Mammary epithelial cell (primary cell): Measurements from ENCODE around the gene CHPF2.

Source experiments
- CTCF ChIP-seq, 2 donors: IDR thresholded peaks in 1 of 2; conservative IDR thresholded peaks in 1 of 2; 2 replicates each; pipeline ENCODE4 v1.5.1; 2011 to 2012; ENCODE audit warnings: inconsistent platforms in 2 of 2, low read length in 2 of 2, mild to moderate bottlenecking in 2 of 2, control low read depth in 1 of 2, low read depth in 1 of 2; ENCODE audit not compliant: insufficient read depth in 1 of 2; ENCODE audit errors: extremely low read depth in 1 of 2
- EZH2 ChIP-seq: IDR thresholded peaks from 2 replicates; pipeline ENCODE4 v1.6.1; 2012; ENCODE audit warnings: low read length, inconsistent platforms, borderline replicate concordance

GRCh38 chr7:151246851-151247580 is 14.7 kb downstream of the CHPF2 start:
- TF ChIP-seq CTCF (conservative IDR thresholded peaks at IDR 0.05 in 1 of 2, IDR thresholded peaks at IDR 0.05 in 1 of 2; ENCODE audit: extremely low read depth in 1 of 2, insufficient read depth in 1 of 2, low read depth in 1 of 2, low read length in 2 of 2), result no peak
- TF ChIP-seq EZH2, result no peak
